HG03575 (cell line): ENCODE results near the gene CHAC1.
"Not testable (repeated sequence)": the region's sequence is repeated elsewhere in the genome, so short reads cannot be mapped to it uniquely, and the experiment has no call there.

Source experiments
- ATAC-seq: cut with Tn5 transposase; IDR thresholded peaks from one replicate; pipeline ENCODE4 v1.9.1; 2021; ENCODE audit not compliant: unreplicated experiment, insufficient number of reproducible peaks, low FRiP score; ENCODE audit errors: extremely low read depth

CHAC1 gene

GRCh38 chr15:40954158-40954848 is 1.0 kb downstream of the CHAC1 start:
- not testable (repeated sequence) for ATAC-seq

DNA sequence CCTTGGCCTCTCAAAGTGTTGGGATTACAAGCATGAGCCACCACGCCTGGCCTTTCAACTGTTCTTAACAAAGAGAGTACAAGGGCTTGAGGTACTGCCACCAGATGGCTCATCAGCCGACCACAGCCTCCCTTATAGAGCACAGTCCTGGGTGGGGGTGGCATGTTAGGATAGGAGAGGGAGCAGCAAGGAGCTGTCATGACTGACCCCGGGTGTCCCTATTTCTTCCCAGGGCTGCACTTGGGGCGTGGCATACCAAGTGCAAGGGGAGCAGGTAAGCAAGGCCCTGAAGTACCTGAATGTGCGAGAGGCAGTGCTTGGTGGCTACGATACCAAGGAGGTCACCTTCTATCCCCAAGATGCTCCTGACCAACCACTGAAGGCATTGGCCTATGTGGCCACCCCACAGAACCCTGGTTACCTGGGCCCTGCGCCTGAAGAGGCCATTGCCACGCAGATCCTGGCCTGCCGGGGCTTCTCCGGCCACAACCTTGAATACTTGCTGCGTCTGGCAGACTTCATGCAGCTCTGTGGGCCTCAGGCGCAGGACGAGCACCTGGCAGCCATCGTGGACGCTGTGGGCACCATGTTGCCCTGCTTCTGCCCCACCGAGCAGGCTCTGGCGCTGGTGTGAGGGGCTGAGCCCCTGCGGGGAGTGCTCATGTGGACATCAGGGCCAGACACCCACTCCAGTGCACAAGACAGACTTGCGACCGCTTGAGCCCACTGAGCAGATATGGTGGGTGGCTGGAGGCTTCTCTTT is 2.1 kb downstream of the CHAC1 start:
- no peak for ATAC-seq

DNA sequence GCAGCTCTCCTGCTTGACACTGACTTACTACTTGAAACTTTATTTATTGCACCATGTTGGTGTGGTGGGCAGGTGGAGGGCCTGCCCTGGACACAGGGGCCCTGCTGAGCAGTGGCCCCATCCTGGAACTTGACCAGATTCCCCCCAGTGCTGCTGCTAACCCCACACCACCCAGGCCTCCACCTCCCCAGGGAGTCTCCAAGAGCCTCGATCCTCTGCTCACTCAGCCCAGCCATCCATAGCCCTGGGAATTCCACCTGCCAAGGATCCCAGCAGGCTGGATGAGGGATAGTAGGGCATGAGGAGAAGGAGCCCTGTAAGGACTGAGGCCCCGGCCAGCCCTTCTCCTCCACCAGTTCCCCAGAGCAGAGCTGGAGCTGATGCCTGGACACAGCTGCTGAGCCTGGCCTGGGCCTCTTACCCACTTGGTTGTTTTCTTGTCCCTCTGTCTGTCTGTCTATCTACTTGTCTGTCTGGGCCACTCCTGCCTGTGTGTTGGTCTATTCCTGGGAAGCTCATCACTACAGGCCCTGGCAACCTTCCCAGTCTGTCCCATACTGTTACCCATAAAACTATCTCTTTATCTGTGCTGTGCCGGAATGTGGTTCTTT is 2.8 kb downstream of the CHAC1 start:
- ATAC-seq = no peak

DNA sequence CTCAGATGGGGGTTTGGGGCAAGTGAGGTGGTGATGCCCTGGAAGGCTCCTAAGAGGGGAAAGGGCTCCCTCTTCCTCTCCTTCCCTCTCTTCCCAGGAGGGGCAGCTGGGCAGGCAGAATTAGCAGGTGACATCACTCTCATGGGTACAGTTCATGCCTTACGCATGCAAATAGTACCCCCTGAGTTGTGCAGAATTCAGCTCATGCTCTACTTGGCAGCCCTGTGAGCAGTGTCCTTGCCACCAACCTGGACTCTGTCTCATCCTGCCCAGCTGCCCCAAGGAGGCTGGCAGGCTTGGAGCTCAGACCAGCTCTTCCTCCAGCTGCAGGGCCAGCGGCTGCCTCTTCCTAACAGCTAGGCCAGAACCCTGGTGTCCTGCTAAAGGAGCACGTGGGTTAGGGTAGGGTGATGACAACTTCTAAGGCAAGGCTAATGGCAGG is 3.3 kb downstream of the CHAC1 start:
- ATAC-seq = no peak

DNA sequence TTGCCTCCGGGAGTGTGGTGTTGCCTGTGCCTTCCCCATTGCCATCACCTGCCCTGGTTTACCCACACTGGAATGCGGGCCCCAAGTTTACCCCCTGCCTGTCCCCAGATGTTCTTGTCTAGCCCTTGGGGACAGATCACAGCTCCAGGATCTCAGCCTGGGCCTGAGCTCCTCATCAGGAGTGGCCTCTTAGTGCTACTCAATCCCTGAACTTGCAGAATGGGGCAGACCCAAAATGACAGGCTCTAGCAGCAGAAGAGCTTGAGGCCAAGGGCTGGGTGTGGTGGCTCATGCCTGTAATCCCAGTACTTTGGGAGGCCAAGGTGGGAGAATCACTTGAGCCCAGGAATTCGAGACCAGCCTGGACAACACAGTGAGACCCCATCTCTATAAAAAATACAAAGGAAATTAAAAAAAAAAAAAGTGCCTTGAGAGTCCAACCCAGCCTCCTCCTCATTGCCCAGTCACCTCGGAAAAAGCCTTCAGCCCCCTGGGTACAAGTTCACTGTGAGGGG is 3.8 kb downstream of the CHAC1 start:
- ATAC-seq = no peak

GRCh38 chr15:40957581-40958051 is 4.3 kb downstream of the CHAC1 start:
- no peak for ATAC-seq

DNA sequence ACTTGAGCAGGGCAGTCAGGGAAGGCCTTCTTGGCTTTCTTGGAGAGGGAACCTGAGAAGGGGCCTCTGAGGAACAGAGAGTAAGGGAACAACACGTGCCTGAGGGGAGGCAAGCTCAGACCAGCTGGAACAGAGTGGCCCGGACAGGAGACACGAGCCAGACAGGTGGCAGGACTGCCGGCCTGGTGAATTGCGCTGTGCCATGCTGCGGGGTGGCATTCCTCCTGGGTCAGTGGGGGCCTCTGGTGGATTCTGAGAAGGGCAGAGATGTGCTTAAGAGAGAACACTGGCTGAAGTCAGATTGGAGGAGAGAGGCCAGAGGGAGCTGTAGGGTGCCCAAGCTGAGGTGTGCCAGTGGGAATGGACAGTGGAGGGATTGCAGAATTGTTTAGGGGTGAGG is 4.9 kb downstream of the CHAC1 start:
- ATAC-seq = no peak

DNA sequence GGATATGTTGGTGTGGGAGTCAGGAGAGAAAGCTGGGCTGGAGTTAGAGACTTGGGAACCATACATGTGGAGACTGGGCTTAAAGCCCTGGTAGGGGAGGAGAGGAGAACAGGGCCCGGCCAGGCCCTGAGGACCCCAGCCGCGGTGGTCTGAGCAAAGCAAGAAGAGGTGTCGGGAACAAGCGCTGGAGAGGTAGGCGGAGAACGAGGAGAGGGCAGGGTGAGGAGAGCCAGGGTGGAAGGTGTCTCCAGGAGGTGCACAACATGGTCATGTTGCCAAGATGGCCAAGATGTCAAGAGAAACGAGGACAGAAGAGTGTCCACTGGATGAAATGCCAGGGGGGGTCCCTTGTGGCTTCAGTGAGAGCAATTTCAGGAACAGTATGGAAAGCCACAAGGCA is 5.5 kb downstream of the CHAC1 start:
- no peak for ATAC-seq

DNA sequence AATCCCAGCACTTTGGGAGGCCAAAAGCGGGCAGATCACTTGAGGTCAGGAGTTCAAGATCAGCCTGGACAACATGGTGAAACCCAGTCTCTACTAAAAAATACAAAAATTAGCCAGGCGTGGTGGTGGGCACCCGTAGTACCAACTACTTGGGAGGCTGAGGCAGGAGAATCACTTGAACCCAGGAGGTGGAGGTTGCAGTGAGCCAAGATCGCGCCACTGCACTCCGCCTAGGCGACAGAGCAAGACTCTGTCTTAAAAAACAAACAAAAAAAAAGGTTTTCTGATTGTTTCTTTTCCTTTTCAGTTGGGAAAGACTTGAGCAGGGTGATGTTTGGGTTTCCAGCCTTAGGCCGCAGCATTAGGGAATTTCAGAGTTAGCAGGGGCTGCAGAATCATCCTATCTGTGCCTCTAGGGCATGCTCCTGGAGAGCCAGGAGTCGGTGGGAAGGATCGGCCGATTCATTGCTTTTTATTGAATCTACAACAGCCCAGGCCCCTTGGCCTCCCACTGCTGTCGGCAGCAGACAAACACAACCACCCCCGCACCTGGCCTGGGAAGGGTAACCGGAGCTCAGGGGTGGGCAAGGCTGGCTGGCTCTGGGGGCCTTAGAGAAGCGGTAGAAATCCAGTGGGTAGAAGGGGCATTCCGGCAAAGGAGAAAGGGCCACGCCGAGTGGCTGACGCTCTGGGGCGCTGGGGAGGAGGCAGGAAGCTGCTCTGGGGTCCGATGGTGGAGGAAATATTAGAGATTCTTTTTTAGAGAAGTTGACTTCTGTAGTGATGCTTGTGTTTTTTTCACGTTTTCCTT is 6.3 kb downstream of the CHAC1 start:
- no peak for ATAC-seq

DNA sequence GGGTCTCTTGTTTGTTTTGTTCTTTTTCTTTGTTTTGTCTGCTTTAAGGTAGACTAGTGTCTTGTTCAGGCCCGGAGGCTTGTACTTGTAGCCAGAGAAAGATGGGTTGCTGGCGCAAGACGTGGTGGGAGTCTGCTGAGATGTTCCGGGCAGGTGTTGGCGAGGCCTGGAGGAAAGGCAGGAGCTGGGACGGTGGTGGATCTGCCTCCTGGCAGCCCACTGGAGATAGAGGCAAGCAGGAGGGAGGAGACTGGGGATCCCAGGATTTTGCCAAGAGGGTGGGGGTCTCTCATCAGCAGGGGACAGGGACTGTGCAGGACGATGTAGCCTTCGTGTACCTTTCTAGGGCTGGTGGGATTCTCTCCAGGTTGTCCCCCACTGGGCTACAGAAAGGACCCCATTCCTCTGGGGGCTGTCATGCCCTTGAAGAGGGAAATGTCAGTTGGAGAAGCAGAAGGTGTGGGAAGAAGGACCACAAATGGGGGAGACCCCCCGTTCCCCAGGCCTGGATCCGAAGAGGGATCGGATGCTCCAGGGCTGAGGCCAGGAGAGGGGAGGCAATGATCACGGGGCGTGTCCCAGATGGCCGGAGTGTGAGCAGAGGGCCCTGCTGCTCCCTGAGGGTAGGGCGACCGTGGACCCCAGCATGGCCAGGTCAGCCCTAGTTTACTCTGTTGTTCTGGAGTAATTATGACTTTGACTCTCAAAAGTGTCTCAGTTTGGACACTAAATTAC is 7.0 kb downstream of the CHAC1 start:
- no peak for ATAC-seq

DNA sequence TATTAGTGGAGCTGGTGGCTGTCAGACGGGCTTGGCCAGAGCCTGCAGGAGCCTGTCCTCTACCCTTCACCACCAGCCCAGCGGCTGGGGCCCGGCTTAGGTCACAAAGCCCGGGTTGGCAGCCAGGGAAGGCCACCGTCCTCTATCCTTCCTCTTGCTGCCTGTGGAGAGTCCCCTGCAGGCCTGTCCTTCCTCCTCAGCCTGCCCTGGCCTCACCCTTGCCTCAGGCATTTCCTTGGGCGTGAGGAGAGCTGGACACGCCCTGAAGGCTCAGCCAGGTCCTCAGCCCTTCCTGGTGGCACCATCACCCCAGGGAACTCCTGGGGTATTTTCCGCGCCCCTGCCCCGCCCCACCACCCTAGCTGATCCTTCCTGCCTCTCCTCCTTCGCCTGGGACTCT is 7.7 kb downstream of the CHAC1 start:
- ATAC-seq = no peak

DNA sequence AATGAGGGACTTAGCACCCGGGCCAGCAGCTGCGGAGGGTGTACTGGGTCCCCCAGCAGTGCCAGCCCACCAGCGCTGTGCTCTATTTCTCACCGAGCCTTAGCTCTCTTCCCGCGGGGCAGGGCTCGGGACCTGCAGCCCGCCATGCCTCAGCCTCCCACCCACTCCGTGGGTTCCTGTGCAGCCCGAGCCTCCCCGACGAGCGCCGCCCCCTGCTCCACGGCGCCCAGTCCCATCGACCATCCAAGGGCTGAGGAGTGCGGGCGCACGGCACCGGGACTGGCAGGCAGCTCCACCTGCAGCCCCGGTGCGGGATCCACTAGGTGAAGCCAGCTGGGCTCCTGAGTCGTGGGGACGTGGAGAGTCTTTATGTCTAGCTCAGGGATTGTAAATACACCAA is 8.5 kb downstream of the CHAC1 start:
- ATAC-seq = not testable (repeated sequence)

- ATAC-seq = not testable (repeated sequence)
These were observed 9.0 kb downstream of the CHAC1 start for GRCh38 chr15:40962317-40962716.

DNA sequence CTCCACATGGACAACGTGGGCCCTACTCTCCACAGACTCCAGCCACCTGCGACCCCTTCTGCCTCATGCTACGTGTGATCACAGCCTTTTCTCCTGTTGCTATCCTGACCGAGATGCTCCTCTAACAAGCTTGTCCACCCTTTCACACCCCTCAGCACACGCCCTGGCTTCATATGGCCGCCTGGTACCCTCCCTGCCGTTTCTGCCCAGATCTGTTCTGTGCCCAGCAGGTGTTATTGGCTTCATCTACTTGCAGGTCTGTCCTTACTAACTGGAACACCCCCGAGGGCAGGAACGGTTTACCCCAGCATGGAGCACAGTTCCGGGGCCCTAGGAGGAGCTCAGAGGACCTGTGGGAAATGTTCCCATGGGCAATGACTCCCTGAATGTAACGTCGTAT is 9.9 kb downstream of the CHAC1 start:
- no peak for ATAC-seq

GRCh38 chr15:40964006-40964405 is 10.7 kb downstream of the CHAC1 start:
- ATAC-seq = no peak

DNA sequence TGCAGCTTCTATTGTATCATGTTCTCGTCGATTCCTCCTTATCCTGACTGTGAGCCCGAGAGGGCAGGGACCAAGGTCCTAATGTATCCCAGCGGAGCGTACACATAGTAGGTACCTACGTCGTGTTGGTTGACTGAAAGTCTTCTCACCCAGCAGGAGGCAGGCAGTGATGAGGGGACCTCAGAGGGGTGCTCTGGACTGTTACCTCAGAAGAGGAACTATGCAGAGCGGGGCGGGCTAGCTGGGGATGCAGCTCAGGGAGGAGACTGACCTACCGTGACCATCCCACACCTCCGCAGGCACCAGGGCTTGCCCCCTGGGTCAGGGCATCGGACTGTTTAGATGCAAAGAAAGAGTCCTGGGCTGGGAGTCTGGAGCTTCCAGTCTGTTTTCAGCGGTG is 11.4 kb downstream of the CHAC1 start:
- no peak for ATAC-seq

DNA sequence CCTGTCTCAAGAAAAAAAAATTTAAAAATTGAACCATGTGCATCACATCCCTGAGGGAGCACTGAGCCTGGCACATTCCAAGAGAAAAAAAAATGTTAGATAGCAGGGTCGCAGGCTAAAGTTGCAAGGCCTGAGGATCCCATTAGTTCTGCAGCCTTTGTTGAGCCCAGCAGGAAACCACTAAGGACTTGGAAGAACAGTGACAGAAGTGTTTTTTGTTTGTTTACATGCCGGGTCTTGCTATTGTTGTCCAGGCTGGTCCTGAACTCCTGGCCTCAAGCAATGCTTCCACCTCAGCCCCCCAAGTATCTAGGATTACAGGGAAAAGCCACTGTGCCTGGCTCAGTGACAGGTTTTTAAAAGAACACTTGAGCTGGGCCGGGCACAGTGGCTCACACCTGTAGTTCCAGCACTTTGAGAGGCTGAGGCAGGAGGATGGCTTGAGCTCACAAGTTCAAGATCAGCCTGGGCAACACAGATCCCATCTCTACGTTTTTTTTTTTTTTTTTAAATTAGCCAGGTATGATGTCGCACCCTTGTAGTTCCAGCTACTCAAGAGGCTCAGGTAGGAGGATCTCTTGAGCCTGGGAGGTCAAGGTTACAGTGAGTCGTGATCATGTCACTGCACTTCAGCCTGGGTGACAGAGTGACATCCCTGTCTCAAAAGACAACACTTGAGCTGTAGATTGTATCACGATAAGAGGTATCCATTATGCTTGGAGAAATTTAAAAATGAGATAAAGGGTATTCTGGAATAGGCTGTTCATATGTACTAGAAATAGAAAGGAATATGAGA is 15.2 kb downstream of the CHAC1 start:
- ATAC-seq = no peak

GRCh38 chr15:40969363-40969762 is 16.1 kb downstream of the CHAC1 start:
- no peak for ATAC-seq
